Liver (tissue), 9 donors: ENCODE results near the gene ALG9. TPM values are rescaled to one million over a fixed set of nuclear protein-coding genes. Genes with fewer than 3 reads are reported as not detected.

Experiments used
- DNase-seq: peaks from one replicate; pipeline ENCODE4 v3.0.0-alpha.2; 2017; ENCODE audit warnings: low spot score
- H3K27ac ChIP-seq, 2 donors: one replicate each; pipeline ENCODE4 v1.7.0; 2013; ENCODE audit warnings: inconsistent platforms in 2 of 2, low read length in 2 of 2, control low read depth in 1 of 2, low read depth in 1 of 2, mild to moderate bottlenecking in 1 of 2
- H3K27me3 ChIP-seq, 4 donors: one replicate each; pipeline versions ENCODE4 v1.6.1 to v1.7.0; 2013; ENCODE audit warnings: low read length in 3 of 4, inconsistent platforms in 1 of 4, mild to moderate bottlenecking in 1 of 4, moderate library complexity in 1 of 4; ENCODE audit not compliant: control insufficient read depth in 4 of 4, insufficient read depth in 4 of 4
- H3K36me3 ChIP-seq, 4 donors: one replicate each; pipeline versions ENCODE4 v1.6.1 to v1.7.0; 2013; ENCODE audit warnings: low read length in 3 of 4, mild to moderate bottlenecking in 3 of 4, low read depth in 1 of 4, moderate library complexity in 1 of 4; ENCODE audit not compliant: control insufficient read depth in 4 of 4, insufficient read depth in 3 of 4
- H3K4me1 ChIP-seq, 4 donors: one replicate each; pipeline versions ENCODE4 v1.6.1 to v1.7.0; 2013; ENCODE audit warnings: low read length in 3 of 4, mild to moderate bottlenecking in 3 of 4, moderate library complexity in 1 of 4; ENCODE audit not compliant: control insufficient read depth in 4 of 4, insufficient read depth in 4 of 4
- H3K4me3 ChIP-seq, 3 donors: one replicate each; pipeline versions ENCODE4 v1.6.1 to v1.7.0; 2013; ENCODE audit warnings: low read length in 3 of 3, control low read depth in 1 of 3, low read depth in 1 of 3, mild to moderate bottlenecking in 1 of 3
- H3K9ac ChIP-seq, 2 donors: one replicate each; pipeline ENCODE4 v1.7.0; 2013; ENCODE audit warnings: low read length in 2 of 2, mild to moderate bottlenecking in 2 of 2, moderate library complexity in 2 of 2, control low read depth in 1 of 2, low read depth in 1 of 2
- H3K9me3 ChIP-seq, 4 donors: one replicate each; pipeline versions ENCODE4 v1.6.1 to v1.7.0; 2013; ENCODE audit warnings: low read length in 3 of 4; ENCODE audit not compliant: control insufficient read depth in 4 of 4
- EGR1 ChIP-seq, 2 donors: IDR thresholded peaks; 2 replicates each; pipeline ENCODE4 v1.6.1; 2016 to 2018; ENCODE audit warnings: antibody characterized with exemption in 2 of 2, low read depth in 2 of 2
- FOXA1 ChIP-seq: IDR thresholded peaks from 2 replicates; pipeline ENCODE4 v1.6.1; 2016; ENCODE audit warnings: antibody characterized with exemption
- FOXA2 ChIP-seq: IDR thresholded peaks from 2 replicates; pipeline ENCODE4 v1.6.1; 2016; ENCODE audit warnings: antibody characterized with exemption
- GABPA ChIP-seq, 2 donors: IDR thresholded peaks in 1 of 2; conservative IDR thresholded peaks in 1 of 2; 2 replicates each; pipeline ENCODE4 v1.6.1; 2016; ENCODE audit warnings: antibody characterized with exemption in 2 of 2, mild to moderate bottlenecking in 1 of 2, moderate library complexity in 1 of 2
- HNF4A ChIP-seq, 2 donors: conservative IDR thresholded peaks; 2 replicates each; pipeline ENCODE4 v1.6.1; 2016; ENCODE audit warnings: antibody characterized with exemption in 2 of 2, mild to moderate bottlenecking in 2 of 2
- HNF4G ChIP-seq: IDR thresholded peaks from 2 replicates; pipeline ENCODE4 v1.6.1; 2016; ENCODE audit warnings: antibody characterized with exemption
- JUND ChIP-seq, 2 donors: IDR thresholded peaks; 2 replicates each; pipeline ENCODE4 v1.6.1; 2016; ENCODE audit warnings: antibody characterized with exemption in 2 of 2
- NR2F2 ChIP-seq: IDR thresholded peaks from 2 replicates; pipeline ENCODE4 v1.6.1; 2016; ENCODE audit warnings: antibody characterized with exemption
- RAD21 ChIP-seq, 2 donors: IDR thresholded peaks; 2 replicates each; pipeline ENCODE4 v1.6.1; 2016; ENCODE audit warnings: antibody characterized with exemption in 2 of 2, mild to moderate bottlenecking in 2 of 2
- RXRA ChIP-seq, 2 donors: IDR thresholded peaks; 2 replicates each; pipeline ENCODE4 v1.6.1; 2017 to 2018; ENCODE audit warnings: antibody characterized with exemption in 2 of 2, mild to moderate bottlenecking in 1 of 2
- SP1 ChIP-seq: IDR thresholded peaks from 2 replicates; pipeline ENCODE4 v1.6.1; 2018; ENCODE audit warnings: antibody characterized with exemption, mild to moderate bottlenecking
- TAF1 ChIP-seq: conservative IDR thresholded peaks from 2 replicates; pipeline ENCODE4 v1.6.1; 2016; ENCODE audit warnings: antibody characterized with exemption, mild to moderate bottlenecking
- YY1 ChIP-seq: IDR thresholded peaks from 2 replicates; pipeline ENCODE4 v1.6.1; 2016; ENCODE audit warnings: antibody characterized with exemption, mild to moderate bottlenecking
- WGBS: extraction: QIAGEN DNeasy Blood & Tissue Kit; methylation state at CpG from one replicate; pipeline ENCODE4 v1.1.7; 2013; 5-methylcytosine and 5-hydroxymethylcytosine counted together
- polyA plus RNA-seq, 2 donors: library from polyadenylated mRNA; stranded (reverse) in 1 of 2; unstranded in 1 of 2; fragments of 200-250 nt in 1 of 2; fragments of >200 nt in 1 of 2; fragmentation: Nextera tagmentation in 1 of 2; extraction: Ambion mirVana in 1 of 2; gene quantifications; one replicate each; pipeline versions ENCODE4 v1.2.1 to v1.2.3, GENCODE V29; 2013 to 2015
- total RNA-seq, 2 donors: library from RNA; depleted of rRNA; stranded (reverse); fragments of >200 nt; gene quantifications; one replicate each; pipeline ENCODE4 v1.2.3, GENCODE V29; 2014
- TF ChIP-seq, protein P1 (sequence below): IDR thresholded peaks from 2 replicates; pipeline ENCODE4 v1.6.1; 2016; ENCODE audit warnings: antibody characterized with exemption, mild to moderate bottlenecking
- TF ChIP-seq, protein P2 (sequence below): IDR thresholded peaks from 2 replicates; pipeline ENCODE4 v1.6.1; 2016; ENCODE audit warnings: antibody characterized with exemption
- TF ChIP-seq, protein P3 (sequence below): IDR thresholded peaks from 2 replicates; pipeline ENCODE4 v1.6.1; 2016; ENCODE audit warnings: antibody characterized with exemption
- TF ChIP-seq, protein P4 (sequence below): fragments of 150-350 bp; IDR thresholded peaks from 2 replicates; pipeline ENCODE4 v1.5.1; 2017; ENCODE audit warnings: improper control_type of control experiment, low read depth, low read length; ENCODE audit not compliant: missing input control
- donor health status: healthy.
- donor health status: healthy.
- donor health status: healthy.
- donor health status: healthy.
- donor health status: healthy.

ALG9 gene
- total and polyA plus RNA-seq, 4 donors = 13.7 to 36.3 (median 20.2) TPM

DNA sequence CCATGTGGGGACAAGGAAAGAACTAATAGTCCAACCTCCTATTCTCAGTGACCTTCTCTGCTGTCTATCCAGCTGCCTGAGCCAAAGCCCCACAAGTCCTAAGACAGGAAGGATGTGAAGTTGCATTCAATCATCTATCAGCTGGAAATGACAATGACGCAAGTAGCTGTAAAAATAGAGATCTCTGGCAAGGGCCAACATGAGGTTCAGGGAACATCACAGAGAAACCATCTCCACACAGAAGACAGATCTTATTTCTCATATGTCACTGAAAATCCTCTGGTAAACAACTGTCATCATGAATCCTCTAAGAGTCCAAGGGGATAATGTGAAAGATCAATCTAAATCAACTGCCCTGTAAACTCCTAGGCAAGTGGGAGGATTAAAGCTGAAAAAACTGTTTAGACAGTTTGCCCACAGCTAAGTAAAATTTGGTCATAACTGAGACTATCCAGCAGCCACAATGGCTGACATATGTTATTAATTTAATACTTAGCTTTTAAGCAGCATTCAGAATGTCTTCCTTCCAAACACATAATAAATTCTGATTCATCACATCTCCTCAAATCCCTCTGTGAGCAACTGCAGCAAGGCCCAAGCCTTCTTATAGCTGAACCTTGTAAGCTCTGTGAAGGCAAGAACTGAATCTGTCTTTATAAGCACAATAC is 52.1 kb downstream of the ALG9 start:
- no peaks in the 10 kb centered on the region for H3K27me3 ChIP-seq
- H3K9me3 ChIP-seq = no peaks in the 10 kb centered on the region
- H3K27ac ChIP-seq = peak overlapping the region; percentile 19 to 40
- DNase-seq = no peak
- no peak overlapping the region for H3K9ac ChIP-seq
- peaks cover 3 to 26% (median 13%) of the 10 kb centered on the region in 4 donors for H3K4me1 ChIP-seq
- no peaks in the 10 kb centered on the region for H3K36me3 ChIP-seq
- no peak overlapping the region for H3K4me3 ChIP-seq
- peak; percentile 81 for TF ChIP-seq NR2F2
- TF ChIP-seq SP1 = peak; percentile 49
- TF ChIP-seq RXRA (IDR thresholded peaks at IDR 0.05) = peak in 1 of 2 donors; percentile 43
- TF ChIP-seq, protein P1, sequence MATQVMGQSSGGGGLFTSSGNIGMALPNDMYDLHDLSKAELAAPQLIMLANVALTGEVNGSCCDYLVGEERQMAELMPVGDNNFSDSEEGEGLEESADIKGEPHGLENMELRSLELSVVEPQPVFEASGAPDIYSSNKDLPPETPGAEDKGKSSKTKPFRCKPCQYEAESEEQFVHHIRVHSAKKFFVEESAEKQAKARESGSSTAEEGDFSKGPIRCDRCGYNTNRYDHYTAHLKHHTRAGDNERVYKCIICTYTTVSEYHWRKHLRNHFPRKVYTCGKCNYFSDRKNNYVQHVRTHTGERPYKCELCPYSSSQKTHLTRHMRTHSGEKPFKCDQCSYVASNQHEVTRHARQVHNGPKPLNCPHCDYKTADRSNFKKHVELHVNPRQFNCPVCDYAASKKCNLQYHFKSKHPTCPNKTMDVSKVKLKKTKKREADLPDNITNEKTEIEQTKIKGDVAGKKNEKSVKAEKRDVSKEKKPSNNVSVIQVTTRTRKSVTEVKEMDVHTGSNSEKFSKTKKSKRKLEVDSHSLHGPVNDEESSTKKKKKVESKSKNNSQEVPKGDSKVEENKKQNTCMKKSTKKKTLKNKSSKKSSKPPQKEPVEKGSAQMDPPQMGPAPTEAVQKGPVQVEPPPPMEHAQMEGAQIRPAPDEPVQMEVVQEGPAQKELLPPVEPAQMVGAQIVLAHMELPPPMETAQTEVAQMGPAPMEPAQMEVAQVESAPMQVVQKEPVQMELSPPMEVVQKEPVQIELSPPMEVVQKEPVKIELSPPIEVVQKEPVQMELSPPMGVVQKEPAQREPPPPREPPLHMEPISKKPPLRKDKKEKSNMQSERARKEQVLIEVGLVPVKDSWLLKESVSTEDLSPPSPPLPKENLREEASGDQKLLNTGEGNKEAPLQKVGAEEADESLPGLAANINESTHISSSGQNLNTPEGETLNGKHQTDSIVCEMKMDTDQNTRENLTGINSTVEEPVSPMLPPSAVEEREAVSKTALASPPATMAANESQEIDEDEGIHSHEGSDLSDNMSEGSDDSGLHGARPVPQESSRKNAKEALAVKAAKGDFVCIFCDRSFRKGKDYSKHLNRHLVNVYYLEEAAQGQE = no peak
- TF ChIP-seq, protein P2, sequence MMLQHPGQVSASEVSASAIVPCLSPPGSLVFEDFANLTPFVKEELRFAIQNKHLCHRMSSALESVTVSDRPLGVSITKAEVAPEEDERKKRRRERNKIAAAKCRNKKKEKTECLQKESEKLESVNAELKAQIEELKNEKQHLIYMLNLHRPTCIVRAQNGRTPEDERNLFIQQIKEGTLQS = no peak
- WGBS = 81% methylated on average over 1 of the region's 1 CpG

DNA sequence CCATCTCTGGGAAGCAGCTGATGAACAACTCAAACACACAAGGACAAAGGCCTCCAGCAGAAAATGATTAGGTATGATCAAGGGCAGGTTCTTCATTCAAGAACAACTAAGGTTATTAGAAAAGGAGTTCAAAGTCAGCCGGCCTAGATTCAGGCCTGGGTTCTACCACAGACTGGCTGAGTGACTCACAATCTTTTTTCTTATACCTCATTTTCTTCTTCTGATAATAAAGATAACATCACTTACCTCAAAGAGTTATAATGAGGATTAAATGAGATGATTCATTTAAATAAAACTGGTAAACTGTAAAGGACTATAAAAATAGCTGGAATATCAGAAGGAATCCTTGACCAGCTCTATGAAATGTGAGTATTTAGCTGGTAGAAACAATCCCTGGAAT is 55.9 kb downstream of the ALG9 start:
- DNase-seq = no peak
- H3K27me3 ChIP-seq = no peaks in the 10 kb centered on the region
- WGBS = 96% methylated on average over 1 of the region's 1 CpG
- TF ChIP-seq, protein P3, sequence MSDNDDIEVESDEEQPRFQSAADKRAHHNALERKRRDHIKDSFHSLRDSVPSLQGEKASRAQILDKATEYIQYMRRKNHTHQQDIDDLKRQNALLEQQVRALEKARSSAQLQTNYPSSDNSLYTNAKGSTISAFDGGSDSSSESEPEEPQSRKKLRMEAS = no peak
- TF ChIP-seq EGR1 (IDR thresholded peaks at IDR 0.05; ENCODE audit: low read depth in 2 of 2) (no peak), TAF1 (no peak), JUND (IDR thresholded peaks at IDR 0.05) (no peak), YY1 (no peak), GABPA (IDR thresholded peaks at IDR 0.05 in 1 of 2, conservative IDR thresholded peaks at IDR 0.05 in 1 of 2) (no peak), FOXA2 (no peak), HNF4A (conservative IDR thresholded peaks at IDR 0.05) (no peak), HNF4G (no peak), NR2F2 (no peak), FOXA1 (no peak), RAD21 (IDR thresholded peaks at IDR 0.05) (no peak)
- TF ChIP-seq, protein P1 = no peak
- TF ChIP-seq, protein P2 = no peak
- TF ChIP-seq, protein P4, sequence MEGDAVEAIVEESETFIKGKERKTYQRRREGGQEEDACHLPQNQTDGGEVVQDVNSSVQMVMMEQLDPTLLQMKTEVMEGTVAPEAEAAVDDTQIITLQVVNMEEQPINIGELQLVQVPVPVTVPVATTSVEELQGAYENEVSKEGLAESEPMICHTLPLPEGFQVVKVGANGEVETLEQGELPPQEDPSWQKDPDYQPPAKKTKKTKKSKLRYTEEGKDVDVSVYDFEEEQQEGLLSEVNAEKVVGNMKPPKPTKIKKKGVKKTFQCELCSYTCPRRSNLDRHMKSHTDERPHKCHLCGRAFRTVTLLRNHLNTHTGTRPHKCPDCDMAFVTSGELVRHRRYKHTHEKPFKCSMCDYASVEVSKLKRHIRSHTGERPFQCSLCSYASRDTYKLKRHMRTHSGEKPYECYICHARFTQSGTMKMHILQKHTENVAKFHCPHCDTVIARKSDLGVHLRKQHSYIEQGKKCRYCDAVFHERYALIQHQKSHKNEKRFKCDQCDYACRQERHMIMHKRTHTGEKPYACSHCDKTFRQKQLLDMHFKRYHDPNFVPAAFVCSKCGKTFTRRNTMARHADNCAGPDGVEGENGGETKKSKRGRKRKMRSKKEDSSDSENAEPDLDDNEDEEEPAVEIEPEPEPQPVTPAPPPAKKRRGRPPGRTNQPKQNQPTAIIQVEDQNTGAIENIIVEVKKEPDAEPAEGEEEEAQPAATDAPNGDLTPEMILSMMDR = no peak
- no peak overlapping the region for H3K4me3 ChIP-seq
- H3K9ac ChIP-seq = no peak overlapping the region
- H3K9me3 ChIP-seq = no peaks in the 10 kb centered on the region
- peaks cover 0 to 2% (median 0%) of the 10 kb centered on the region in 4 donors for H3K4me1 ChIP-seq
- no peaks in the 10 kb centered on the region for H3K36me3 ChIP-seq
- H3K27ac ChIP-seq = no peak overlapping the region
